ENCODE data around the gene FAM216A.
"Not testable (repeated sequence)": the region's sequence is repeated elsewhere in the genome, so short reads cannot be mapped to it uniquely, and the experiment has no call there.

The FAM216A gene

DNA sequence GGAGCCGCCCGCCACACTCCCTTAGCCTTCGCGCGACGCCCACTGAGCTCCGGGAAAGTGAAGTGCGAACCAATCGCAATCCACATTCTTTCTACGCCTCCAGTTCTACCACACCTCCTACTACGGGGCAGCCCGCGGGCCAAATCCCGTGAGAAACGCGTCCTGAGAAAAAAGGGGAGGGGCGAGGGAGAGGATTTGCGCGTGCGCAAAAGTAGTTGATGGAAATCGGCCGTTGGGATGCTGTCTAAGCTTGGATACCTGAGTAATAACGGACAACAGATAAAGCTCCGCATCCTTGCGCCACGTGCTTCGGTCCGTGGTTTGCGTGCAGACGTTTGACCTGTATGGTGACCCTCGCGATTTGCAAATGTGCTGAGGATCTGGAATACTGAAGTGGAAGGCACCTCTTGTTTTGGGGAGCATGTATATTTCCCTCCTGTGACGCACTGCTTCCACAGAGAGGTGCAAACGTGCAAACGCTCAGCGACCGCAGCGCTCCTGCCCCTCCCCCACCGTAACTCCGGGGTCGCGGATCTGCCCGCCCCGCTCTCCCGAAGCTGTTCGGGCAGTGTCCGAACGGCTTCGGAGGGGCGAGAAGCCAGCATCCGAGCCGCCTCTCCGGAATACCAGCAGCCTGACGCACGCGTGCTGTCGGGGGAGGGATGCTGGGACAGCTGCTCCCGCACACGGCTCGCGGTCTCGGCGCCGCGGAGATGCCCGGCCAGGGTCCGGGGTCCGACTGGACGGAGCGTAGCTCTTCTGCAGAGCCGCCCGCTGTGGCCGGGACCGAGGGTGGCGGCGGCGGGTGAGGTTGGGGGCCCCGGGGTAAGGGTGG lies at the start of gene FAM216A, which contains the start of gene GPN3:
Gene FAM216A, plus strand, starts transcription at position 632 of the 835 bp plus-strand sequence. Its CDS starts 31 bp downstream, at position 663.
Gene GPN3, minus strand, starts transcription at position 44 of the 835 bp plus-strand sequence. CDS start 54 bp downstream, outside the sequence.
- no peak for TF ChIP-seq CTCF (IDR thresholded peaks at IDR 0.05; ENCODE audit: borderline replicate concordance, insufficient read depth, low read depth, low read length)
- H3K4me3 ChIP-seq (ENCODE audit: low read depth, low read length) = peak within 1 kb of the TSS; percentile 82

DNA sequence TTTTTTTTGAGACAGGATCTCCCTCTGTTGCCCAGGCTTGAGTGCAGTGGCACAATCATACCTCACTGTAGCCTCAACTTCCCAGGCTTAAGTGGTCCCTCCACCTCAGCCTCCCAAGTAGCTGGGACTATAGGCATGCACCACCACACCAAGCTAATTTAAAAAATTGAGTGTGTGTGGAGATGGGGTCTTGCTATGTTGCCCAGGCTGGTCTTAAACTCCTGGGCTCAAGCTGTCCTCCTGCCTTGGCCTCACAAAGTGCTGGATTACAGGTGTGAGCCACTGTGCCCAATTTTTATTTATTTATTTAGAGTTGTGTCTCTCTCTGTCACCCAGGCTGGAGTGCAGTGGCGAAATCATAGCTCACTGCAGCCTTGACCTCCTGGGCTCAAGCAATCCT lies 48.0 kb upstream of the FAM216A start:
- H3K4me3 ChIP-seq (ENCODE audit: low read depth, low read length) = not testable (repeated sequence)

GRCh38 chr12:110421159-110421661 lies 47.4 kb upstream of the FAM216A start:
- no peak overlapping the region for H3K4me3 ChIP-seq (ENCODE audit: low read depth, low read length)
- TF ChIP-seq CTCF (IDR thresholded peaks at IDR 0.05; ENCODE audit: borderline replicate concordance, insufficient read depth, low read depth, low read length) = no peak

DNA sequence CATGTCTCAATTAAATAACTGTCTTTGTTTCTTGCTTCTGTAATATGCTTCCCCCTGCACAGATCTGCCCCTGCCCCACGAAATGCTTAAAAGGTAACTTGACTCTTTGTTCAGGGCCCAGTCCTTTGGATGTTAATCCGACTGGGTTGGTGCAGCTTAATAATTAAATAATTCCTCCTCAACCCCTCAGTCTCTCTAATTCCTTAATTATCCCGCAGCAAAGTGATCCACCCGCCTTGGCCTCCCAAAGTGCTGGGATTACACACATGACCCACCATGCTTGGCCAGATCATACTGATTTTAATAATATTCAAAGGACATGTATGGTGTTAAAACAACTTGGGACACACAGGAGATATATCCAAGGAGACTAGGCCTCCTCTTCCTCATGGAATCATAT lies 46.9 kb upstream of the FAM216A start:
- H3K4me3 ChIP-seq (ENCODE audit: low read depth, low read length) = no peak overlapping the region

GRCh38 chr12:110424237-110424636 lies 44.4 kb upstream of the FAM216A start:
- H3K4me3 ChIP-seq (ENCODE audit: low read depth, low read length) = no peak overlapping the region
- no peak for TF ChIP-seq CTCF (IDR thresholded peaks at IDR 0.05; ENCODE audit: borderline replicate concordance, insufficient read depth, low read depth, low read length)

More for the DNA sequence above, 46.9 kb upstream of the FAM216A start:
- no peak for TF ChIP-seq CTCF (IDR thresholded peaks at IDR 0.05; ENCODE audit: borderline replicate concordance, insufficient read depth, low read depth, low read length)

- TF ChIP-seq CTCF (IDR thresholded peaks at IDR 0.05; ENCODE audit: borderline replicate concordance, insufficient read depth, low read depth, low read length) = no peak
- H3K4me3 ChIP-seq (ENCODE audit: low read depth, low read length) = no peak overlapping the region
These were observed 42.2 kb upstream of the FAM216A start for GRCh38 chr12:110426406-110426805.

DNA sequence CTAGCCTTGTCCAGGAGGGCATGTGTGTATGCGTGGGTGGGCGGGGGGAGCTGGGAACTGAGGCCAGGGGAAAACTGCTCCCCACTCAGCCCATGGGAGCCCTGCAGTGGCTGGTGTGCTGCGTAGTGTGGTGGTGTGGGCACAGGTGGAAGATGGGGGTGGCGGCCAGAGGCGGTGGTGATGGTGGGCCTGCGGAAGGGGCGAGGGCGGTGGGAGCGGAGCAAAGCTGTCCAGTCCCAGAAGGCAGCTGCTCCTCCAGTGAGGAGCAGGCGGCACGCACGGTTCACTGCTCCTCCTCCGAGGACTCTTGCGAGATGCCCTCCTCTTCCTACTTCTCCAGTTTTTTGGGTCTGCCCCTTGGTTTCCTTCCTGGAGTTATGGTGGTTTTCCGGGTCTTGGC lies 39.0 kb upstream of the FAM216A start:
- not testable (repeated sequence) for H3K4me3 ChIP-seq (ENCODE audit: low read depth, low read length)

DNA sequence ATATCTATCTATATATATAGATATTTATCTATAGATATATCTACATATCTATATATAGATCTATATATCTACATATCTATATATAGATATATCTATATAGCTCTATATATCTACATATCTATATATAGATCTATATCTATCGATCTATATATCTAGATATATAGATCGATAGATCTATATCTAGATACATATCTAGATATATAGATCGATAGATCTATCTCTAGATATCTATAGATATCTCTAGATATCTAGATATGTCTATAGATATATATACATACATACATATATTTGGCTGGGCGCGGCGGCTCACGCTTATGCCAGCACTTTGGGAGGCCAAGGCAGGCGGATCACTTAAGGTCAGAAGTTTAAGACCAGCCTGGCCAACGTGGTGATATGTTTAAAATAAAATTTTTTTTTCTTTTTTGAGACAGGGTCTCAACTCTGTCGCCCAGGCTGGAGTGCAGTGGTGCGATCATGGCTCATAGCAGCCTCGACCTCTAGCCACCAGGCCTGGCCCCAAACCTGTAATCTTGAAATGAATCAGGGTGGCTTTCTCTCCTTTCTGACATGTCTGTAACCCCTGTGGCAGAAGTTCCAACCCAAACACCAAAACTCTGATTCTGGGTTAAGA lies 36.6 kb upstream of the FAM216A start:
- H3K4me3 ChIP-seq (ENCODE audit: low read depth, low read length) = peak overlapping the region; percentile 39
- no peak for TF ChIP-seq CTCF (IDR thresholded peaks at IDR 0.05; ENCODE audit: borderline replicate concordance, insufficient read depth, low read depth, low read length)

All from GM12875 (cell line).